CD4-positive, alpha-beta T cell treated with Interleukin-15 for 4 hours (primary cell): ENCODE data around the gene ANAPC4.
"Not testable (repeated sequence)": the region's sequence is repeated elsewhere in the genome, so short reads cannot be mapped to it uniquely, and the experiment has no call there.

Experiments
- DNase-seq: peaks from one replicate; pipeline ENCODE4 v3.0.0-alpha.2; 2020; ENCODE audit warnings: low spot score

The ANAPC4 gene, protein sequence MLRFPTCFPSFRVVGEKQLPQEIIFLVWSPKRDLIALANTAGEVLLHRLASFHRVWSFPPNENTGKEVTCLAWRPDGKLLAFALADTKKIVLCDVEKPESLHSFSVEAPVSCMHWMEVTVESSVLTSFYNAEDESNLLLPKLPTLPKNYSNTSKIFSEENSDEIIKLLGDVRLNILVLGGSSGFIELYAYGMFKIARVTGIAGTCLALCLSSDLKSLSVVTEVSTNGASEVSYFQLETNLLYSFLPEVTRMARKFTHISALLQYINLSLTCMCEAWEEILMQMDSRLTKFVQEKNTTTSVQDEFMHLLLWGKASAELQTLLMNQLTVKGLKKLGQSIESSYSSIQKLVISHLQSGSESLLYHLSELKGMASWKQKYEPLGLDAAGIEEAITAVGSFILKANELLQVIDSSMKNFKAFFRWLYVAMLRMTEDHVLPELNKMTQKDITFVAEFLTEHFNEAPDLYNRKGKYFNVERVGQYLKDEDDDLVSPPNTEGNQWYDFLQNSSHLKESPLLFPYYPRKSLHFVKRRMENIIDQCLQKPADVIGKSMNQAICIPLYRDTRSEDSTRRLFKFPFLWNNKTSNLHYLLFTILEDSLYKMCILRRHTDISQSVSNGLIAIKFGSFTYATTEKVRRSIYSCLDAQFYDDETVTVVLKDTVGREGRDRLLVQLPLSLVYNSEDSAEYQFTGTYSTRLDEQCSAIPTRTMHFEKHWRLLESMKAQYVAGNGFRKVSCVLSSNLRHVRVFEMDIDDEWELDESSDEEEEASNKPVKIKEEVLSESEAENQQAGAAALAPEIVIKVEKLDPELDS

DNA sequence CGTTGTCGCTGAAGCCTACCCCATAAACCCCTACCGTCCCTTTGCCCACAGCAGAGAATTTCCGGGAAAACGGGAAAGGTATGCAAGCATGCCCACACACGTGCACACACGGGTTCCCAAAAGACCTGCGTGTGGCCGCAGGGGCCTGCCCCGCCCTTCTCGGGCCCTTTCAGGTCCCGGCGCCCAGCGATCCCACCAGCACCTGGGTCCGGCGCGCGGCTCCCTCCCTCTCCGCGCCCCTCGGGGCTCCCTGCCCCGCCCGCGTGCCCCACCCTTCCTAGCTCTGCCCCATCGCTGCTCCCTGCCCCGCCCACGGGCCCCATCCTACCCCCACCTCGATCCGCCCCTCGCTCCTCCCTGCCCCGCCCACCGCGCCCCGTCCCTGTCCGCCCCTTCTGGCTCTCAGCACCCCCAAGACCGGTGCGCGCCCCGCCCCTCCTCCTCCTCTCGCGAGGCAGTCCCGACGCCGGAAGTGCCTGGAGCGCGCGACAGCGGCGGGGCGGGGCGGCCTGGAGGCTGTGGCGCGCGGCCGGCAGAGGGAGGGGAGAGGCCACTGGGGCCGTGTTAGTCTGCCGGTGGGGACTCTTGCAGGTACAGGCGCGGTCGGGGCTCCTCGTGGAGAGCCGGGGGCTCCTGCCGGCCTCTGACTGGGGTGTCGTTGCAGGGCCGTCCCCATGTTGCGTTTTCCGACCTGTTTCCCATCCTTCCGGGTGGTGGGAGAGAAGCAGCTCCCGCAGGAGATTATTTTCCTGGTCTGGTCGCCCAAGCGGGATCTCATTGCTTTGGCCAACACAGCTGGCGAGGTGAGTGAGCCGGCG is at the start of gene ANAPC4:
ANAPC4 (plus strand) TSS at position 510 of the 818 bp plus-strand sequence; CDS start at position 675, 165 bp downstream.
- peak; percentile 97 for DNase-seq

DNA sequence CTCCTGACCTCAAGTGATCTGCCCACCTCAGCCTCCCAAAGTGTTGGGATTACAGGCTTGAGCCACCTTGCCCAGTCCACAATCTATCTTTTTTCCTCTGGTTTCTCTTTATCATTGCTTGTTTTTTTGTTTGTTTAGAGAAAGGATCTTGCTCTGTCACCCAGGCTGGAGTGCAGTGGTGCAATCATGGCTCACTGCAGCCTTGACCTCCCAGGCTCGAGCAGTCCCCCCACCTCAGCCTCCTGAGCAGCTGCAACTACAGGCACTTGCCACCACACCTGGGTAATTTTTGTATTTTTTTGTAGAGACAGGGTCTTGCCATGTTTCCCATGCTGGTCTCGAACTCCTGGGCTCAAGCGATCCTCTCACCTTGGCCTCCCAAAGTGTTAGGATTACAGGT is 48.6 kb upstream of the ANAPC4 start:
- DNase-seq, result not testable (repeated sequence)

DNA sequence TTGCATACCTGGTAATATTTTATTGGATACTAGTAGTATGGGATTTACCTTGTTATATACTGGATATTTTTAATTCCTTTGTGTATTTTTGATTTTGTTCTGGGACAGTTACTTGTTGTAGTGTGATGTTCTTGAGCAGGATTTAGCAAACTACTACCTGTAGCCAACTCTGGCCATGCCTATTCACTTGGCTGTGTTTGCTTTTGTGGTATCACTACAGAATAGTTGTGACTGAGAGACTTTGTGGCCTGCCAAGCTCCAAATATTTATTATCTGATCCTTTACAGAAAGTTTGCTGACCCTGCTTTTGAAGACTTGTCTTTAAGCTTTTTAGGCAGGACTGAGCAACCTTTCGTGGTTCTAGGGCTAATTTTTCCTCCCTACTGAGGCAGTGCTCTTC is 46.7 kb upstream of the ANAPC4 start:
- no peak for DNase-seq

DNA sequence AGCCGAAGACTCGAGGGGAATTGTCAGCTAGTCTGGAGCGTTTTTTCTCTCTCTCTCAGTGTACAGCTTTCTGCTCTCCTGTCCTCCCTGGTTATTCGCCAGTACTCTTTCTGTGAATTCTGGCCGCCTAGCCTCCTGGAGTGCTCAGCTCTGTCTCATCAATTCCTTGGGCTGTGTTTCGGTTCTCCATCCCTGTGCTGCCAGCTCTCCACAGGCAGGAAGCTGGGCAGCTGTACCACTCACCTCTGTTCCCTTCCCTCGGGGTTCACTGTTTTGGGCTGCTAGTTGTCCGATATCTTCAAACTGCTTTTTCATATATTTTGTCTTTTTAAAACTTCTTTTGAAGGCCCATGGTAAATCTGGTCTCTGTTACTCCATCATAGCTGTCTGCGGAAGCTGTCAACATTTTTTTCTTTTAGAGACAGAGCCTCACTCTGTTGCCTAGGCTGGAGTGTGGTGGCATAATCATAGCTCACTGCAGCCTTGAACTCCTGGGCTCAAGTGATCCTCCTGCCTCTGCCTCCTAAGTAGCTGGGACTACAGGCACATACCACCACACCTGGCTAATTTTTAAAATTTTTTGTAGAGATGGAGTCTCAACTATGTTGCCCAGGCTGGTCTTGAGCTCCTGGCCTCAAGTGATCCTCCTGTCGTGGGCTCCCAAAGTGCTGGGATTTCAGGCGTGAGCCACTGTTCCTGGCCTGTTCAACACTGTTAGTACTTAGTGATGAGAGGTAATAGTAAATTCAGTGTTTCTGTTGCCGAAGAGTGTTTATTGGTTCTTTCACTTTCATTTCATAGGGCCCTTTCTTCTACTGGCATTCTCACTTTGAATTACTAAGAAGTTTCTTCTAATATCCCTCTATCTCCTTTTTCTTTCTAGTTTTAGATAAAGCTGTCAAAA is 45.9 kb upstream of the ANAPC4 start:
- DNase-seq, result peak; percentile 18

DNA sequence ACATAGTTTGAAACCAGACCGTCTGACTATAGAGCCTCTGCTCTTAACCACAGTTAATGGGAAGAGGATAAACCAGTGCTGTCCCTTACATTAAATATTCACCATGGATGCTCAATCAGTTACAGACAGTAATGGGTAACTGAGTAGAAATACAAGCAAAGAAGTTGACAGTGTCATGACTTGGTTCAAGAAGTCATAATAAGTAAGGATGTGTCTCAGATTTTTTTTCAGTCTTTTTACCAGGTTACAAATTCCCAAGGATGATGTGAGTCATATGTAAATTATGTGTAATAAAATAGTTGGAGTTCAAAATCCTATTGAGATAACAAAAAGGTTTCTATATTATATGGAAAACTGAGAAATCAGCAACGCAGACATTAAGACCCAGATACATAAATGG is 33.4 kb upstream of the ANAPC4 start:
- no peak for DNase-seq

DNA sequence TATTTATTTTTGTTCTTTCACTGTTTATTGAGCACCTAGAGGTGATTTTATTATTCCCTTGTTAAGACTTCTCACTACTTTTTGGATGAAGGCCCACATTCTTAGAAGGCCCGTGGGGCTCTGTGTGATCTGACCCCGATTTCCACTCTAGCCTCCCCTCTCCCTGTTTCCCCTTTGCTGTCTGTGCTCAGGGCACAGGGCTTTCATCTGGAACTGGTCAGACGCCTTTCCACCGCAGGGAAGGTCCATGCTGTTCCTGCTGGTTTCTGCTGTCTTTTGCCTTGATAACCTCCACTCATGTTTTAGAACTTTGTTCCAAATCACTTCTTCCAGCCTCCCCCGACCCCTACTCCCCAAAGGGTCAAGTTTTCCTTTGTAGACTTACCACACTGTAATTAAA is 31.3 kb upstream of the ANAPC4 start:
- no peak for DNase-seq

DNA sequence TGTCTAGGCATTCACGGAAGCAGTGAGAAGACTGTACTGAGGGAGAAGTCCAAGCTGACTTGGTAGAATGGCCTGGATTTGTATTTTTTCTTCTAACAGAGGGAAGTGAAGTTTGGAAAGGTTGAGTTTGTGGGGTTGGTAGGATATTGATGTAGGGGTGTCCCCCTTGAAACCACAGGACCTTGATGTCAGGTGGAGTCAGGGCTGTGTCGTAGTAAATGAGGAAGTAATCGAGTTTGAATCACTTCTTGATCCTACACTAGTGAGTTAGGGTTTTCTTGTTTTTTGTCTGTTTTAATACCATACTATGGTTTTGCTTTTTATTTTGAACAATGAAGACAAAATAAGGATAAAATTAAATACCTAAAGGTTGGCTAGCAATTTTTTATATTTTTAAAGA is 30.1 kb upstream of the ANAPC4 start:
- no peak for DNase-seq

DNA sequence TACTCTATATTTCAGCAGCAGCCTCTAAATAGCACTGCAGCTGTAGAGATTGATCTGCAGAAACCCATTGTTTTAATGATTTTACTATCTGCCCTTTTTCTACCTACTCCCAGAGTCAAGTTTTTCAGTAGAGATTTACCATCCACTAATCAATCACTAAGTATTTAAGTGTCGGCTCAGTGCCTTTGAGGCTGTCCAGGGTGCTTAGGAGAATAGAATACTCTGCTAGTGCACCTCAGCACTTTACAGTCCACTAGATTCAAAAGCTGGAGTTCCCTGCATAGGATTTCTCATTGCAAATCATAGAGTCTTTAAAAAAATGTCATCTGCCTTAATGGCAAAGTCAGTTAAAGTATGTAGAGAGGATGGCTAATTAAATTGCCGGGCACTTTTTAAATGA is 29.6 kb upstream of the ANAPC4 start:
- DNase-seq, result no peak

DNA sequence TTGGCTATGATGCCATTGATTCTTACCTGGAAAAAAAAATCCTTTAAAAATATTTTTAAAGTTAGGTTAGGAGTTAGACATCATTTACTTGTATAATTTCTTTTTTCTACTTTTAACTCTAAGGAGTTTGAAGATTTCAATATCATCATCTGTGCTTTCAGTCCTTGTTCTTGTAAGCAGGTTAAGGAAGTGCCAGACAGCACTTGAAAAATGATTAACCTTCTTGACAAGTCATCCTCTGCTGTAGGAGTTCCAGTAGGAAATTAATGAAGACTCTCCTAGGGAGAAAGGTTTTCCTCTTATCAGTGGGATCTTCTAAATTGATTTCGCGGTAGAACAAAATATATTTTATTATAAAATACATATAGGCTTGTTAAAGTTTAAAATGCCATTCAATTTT is 29.1 kb upstream of the ANAPC4 start:
- no peak for DNase-seq

DNA sequence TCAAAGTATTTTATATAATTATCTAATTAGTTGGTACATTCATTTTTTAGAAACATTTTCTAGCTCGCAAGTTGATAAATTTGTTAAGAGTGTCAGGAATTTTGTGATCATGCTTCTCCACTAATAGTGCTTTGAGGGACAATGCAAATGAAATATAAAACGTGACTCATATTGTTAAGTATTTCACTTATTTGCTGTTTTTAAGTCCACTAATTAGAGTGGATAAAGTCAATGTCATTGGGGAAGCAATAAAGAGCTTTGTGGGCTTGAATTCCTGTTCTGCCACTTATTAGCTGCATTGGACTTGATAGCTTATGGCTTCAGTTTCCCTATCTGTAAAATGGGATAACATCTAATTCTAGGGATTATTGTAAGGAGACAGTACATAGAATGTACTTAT is 26.5 kb upstream of the ANAPC4 start:
- no peak for DNase-seq

DNA sequence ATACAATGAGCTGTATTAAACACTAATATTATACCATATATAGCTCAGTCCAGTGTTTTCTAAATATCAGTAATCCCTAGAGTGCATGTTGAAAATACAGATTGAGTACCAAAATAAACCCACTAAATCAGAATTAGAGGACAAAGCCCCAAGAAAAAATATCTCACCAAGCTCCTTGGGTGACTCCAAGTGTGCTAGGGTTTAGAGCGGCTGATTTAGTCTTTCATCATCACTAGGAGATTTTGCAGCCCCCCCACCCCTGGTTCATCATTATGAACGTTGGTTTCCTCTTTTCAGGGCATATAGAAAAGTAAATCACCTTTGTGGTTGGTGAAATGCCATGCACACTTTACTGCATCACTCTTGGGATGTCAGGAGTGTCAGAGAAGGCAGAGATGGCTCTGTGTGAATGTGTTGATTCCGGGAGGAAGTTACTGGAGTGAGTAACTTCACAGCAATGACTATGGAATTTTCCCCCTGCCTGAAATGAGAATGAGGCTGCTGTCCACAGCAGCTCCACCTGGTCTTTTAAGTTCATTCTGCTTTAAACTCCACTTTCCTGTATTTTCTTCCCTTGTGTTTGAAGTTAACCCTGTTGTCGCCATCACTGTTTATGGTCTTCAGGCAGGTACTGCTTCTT is 25.2 kb upstream of the ANAPC4 start:
- DNase-seq, result no peak

DNA sequence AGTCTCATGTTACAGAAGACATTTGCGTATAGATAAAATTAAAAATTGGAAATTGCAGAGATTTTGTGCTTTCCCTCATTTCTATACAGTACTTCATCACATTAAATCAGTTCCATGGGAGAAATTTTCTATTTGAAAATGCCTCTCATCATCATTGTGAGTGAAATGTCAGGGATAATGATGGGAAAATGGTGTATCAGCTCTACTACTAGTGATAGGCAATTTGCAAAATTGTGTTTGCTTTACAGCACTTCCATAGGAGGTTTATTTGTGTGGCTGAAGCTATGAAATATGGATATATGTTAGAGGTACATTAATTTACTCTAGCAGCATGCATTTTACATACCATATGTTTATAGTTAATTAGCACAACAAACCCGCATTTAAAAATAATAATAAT is 21.0 kb upstream of the ANAPC4 start:
- DNase-seq, result no peak

DNA sequence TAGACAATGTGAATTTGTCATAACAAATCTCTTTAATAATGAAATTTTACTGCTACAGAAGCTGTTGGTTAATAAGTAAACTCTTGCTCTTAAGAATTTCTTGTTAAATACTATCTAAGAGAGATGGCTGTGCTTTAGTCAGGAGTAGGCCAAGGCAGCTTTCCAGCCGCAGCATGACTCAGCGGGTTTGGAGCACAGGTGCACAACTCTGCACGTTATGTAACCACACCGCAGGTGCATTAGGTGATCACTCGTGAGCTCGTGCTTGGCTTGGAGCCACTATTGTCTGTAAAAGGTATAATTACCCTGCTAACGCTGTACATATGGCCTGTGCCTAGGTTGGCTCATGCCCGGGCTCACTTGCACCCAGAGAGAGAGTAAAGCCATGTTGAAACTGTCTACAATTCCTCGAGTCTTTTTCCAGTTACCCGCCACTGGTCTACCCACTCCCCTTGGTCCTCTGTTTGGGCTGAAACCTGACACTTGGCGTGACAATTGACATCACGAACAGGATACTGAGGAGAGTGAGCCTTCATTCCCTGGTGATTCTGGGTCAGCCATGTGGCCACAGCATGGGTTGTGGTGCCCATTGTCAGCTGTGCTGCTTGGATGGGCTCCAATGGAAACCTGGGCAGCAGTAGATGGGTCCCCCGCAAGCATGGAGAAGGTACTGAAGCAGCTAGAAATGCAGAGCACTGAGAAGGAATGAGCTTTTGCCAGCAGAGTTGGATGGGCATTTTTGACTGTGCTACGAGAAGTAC is 18.4 kb upstream of the ANAPC4 start:
- no peak for DNase-seq

DNA sequence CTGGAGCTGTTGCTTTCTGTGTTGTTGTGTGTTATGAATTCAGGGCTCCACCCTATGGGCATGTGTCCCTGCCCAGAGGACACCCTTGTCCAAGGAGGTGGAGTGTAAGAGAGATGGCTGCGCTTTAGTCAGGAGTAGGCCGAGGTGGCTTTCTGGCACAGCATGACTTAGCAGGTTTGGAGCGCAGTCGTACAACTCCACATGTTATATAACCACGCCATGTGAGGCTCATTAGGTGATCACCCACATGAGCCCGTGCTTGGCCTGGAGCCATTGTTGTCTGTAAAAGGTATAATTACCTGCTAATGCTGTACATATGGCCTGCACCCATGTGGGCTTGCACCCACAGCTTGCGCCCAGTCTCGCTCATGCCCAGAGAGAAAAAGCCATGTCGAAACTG is 15.8 kb upstream of the ANAPC4 start:
- no peak for DNase-seq

DNA sequence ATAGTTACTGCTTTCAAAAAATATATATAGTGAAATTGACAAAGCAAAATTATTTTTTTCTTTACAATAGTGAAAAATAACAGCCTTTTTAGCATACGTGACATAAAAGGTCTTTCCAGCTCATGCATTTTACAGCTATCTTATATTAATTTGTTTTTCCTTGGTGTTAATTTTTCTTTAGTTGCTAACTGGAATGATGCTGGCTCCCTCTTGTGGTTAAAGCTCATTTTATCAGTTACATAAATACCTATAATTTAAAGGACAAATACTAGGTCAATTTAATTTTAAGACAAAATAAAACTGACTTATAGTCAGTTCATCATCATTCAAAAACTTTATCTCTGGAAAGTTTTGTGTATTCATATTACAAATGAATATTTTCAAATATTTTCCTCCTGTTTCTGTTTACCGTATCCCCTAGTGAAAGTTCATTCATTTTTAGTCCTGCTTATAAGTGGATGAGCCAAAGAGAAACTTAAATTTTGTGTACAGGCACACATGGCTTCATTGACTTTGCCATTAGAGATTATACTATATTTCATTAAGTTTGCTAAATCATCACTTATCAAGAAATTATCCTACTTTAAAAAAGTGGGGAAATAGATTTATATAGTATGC is 9.9 kb upstream of the ANAPC4 start:
- DNase-seq, result peak; percentile 39

DNA sequence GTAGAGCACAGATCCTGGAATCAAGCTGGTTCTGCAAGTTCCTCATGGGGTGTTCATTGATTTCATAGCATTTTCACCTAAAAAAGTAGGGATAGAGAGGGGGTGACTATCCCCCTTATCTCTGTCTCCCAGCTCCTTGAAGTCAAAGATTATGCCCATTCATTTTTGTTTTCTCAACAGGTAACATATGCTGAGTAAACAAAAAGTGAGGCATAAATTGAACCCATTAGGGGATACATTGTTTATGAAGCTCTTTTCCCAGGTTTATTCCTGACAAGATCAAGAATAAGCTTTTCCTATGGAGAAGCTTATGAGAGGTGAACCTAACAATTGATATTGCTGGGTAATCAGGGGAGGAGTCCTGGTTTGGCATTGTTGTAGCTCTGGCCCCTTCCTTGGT is 9.2 kb upstream of the ANAPC4 start:
- DNase-seq, result no peak

DNA sequence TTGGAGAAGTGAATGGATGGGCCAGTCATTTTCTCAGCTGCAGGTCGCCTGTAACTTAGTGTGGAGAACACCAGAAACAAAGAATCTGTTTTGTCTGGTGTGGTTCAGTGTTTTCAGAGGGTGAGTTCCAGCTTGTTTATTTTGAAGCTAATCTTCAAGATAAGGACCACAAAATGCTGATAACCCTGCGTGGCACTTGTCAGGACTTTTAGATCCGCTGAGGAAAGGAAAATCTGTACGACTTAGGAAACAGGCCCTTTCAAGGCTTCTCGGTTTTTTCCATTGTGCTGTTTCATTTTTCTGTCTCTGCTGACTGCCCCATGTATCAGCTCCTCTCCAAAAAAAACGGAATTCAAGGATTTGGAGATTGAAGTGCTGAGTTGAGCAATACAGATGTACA is 8.7 kb upstream of the ANAPC4 start:
- DNase-seq, result no peak

DNA sequence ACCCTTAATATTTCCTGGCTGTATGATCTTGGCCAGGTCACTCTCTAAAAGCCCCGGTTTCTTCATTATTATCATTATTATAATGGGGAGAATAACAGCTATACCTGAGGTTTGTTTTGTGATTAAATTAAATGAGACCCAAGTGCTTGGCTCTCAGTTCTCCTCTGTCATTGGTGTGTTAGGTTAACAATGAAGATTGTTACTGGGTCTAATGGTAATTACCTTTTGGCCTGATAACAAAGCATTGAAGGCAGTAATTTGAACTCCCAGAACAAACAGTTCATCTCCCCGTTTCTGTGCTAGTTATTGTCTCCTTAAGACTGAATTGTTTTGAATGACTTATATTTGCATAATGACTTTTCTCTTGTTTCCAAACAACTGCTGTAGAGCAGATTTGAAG is 6.8 kb upstream of the ANAPC4 start:
- no peak for DNase-seq

DNA sequence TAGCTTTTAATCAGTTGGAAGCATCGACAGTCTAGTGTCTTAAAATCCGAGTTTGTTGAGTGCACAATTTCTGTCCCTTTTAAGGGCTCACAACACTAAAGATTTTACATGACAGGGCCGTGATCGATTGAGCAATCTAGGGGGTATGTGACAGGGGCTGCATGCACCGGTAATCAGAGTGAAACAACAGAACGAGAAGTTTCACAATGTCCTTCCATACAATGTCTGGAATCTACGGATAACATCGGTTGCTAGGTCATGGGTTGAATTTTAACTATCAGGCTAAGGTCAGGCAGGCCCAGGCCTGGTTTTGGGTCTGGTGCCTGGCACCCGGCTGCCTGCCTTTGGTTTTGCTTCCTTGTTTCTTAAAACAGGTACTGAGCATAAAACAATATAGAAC is 4.5 kb upstream of the ANAPC4 start:
- not testable (repeated sequence) for DNase-seq
